Measurements from ENCODE around the gene PTTG1. TPM values are rescaled to one million over a fixed set of nuclear protein-coding genes. Genes with fewer than 3 reads are reported as not detected.

Gene PTTG1
- total RNA-seq, 1 experiment from 2014 or later: 239 TPM

DNA sequence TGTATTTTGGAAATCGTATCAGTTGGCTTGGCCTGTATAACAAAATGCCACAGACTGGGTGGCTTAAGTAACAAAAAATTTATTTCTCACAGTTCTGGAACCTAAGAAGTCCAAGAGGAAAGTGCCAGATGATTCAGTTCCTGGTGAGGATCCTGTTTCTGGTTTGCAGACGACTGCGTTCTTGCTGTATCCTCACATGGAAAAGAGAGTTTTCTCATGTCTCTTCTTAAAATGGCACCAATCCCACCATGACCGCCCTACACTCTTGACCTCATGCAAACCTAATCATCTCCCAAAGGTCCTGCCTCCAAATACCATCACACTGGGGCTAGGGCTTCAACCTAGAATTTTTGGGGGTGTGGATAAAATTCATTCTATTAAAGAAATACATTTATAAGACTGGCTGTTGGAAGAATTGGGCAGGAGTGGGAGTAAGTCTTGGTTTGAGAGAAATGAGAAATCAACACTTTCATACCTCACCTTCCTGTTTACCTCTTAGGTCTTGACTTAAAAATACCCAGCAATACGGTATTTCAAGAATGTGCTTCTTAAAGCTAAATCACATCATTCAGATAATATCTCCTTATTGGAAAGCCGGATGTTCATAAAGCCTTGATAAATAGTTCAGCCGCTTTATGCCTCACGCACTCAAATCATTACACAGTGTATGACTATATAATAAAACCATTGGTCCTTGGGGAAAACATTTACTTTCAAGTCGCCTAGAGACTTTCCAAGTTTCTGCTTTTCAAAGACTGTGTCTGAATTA is 28.7 kb downstream of the PTTG1 start:
- no peak overlapping the region for H3K27ac Mint-ChIP-seq
- H3K4me3 Mint-ChIP-seq: no peak overlapping the region
- H3K27me3 Mint-ChIP-seq (ENCODE audit: low read depth): no peaks in the 10 kb centered on the region; the same call in 1 of the 2 replicates
- no peaks in the 10 kb centered on the region for H3K36me3 Mint-ChIP-seq
- no peak for ATAC-seq
- POLR2A ChIA-PET: no interaction called here
- DNase-seq (ENCODE audit: low spot score): no peak
- CTCF ChIA-PET: no interaction called here
- H3K9me3 Mint-ChIP-seq: peaks cover 18% of the 10 kb centered on the region; the same call in 1 of the 2 replicates
- H3K4me1 Mint-ChIP-seq: no peaks in the 10 kb centered on the region
- TF ChIP-seq NFYB (CRISPR knock-in tag; conservative IDR thresholded peaks at IDR 0.05; ENCODE audit: low read depth) (no peak), FOXK1 (CRISPR knock-in tag; IDR thresholded peaks at IDR 0.05) (no peak), RELA (CRISPR knock-in tag; IDR thresholded peaks at IDR 0.05; ENCODE audit: borderline replicate concordance) (no peak), NR1H2 (CRISPR knock-in tag; IDR thresholded peaks at IDR 0.05) (no peak), JAZF1 (CRISPR knock-in tag; IDR thresholded peaks at IDR 0.05) (no peak), NR3C1 (CRISPR knock-in tag; conservative IDR thresholded peaks at IDR 0.05; ENCODE audit: low read depth) (no peak), ZNF232 (CRISPR knock-in tag; IDR thresholded peaks at IDR 0.05) (no peak), ESRRA (CRISPR knock-in tag; IDR thresholded peaks at IDR 0.05; ENCODE audit: borderline replicate concordance) (no peak), CREM (CRISPR knock-in tag; IDR thresholded peaks at IDR 0.05) (no peak)
- TF ChIP-seq, protein P1, sequence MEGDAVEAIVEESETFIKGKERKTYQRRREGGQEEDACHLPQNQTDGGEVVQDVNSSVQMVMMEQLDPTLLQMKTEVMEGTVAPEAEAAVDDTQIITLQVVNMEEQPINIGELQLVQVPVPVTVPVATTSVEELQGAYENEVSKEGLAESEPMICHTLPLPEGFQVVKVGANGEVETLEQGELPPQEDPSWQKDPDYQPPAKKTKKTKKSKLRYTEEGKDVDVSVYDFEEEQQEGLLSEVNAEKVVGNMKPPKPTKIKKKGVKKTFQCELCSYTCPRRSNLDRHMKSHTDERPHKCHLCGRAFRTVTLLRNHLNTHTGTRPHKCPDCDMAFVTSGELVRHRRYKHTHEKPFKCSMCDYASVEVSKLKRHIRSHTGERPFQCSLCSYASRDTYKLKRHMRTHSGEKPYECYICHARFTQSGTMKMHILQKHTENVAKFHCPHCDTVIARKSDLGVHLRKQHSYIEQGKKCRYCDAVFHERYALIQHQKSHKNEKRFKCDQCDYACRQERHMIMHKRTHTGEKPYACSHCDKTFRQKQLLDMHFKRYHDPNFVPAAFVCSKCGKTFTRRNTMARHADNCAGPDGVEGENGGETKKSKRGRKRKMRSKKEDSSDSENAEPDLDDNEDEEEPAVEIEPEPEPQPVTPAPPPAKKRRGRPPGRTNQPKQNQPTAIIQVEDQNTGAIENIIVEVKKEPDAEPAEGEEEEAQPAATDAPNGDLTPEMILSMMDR (IDR thresholded peaks at IDR 0.05): no peak
- TF ChIP-seq, protein P2, sequence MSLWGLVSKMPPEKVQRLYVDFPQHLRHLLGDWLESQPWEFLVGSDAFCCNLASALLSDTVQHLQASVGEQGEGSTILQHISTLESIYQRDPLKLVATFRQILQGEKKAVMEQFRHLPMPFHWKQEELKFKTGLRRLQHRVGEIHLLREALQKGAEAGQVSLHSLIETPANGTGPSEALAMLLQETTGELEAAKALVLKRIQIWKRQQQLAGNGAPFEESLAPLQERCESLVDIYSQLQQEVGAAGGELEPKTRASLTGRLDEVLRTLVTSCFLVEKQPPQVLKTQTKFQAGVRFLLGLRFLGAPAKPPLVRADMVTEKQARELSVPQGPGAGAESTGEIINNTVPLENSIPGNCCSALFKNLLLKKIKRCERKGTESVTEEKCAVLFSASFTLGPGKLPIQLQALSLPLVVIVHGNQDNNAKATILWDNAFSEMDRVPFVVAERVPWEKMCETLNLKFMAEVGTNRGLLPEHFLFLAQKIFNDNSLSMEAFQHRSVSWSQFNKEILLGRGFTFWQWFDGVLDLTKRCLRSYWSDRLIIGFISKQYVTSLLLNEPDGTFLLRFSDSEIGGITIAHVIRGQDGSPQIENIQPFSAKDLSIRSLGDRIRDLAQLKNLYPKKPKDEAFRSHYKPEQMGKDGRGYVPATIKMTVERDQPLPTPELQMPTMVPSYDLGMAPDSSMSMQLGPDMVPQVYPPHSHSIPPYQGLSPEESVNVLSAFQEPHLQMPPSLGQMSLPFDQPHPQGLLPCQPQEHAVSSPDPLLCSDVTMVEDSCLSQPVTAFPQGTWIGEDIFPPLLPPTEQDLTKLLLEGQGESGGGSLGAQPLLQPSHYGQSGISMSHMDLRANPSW (CRISPR knock-in tag; conservative IDR thresholded peaks at IDR 0.05; ENCODE audit: low read depth): no peak

DNA sequence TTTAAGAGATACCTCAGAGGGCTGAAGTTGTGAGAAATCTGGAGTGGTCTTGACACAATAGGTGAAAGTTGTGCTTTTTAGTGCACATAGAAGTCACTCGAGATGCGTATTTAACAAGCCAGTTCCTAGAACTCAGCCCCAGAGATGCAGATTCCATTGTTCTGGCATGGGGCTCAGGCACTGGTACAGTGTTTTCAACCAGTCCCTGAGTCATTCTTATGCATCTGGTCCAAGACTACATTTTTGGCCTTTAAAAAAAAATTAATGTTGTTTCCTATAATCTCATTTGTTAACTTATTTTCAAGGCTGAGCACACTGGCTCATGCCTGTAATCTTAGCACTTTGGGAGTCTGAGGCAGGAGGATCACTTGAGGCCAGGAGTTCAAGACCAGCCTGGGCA is 29.6 kb downstream of the PTTG1 start:
- peaks cover 18% of the 10 kb centered on the region; the same call in 1 of the 2 replicates for H3K9me3 Mint-ChIP-seq
- CTCF ChIA-PET: interaction anchor here (3.5 kb wide), 1 partner anchor 12 kb away, joined by 18 read pairs; no protein-coding TSS in a partner anchor
- TF ChIP-seq GTF2I (CRISPR knock-in tag; conservative IDR thresholded peaks at IDR 0.05): no peak
- no peak for TF ChIP-seq GABPB1 (CRISPR knock-in tag; IDR thresholded peaks at IDR 0.05)
- TF ChIP-seq, protein P2 (CRISPR knock-in tag; conservative IDR thresholded peaks at IDR 0.05; ENCODE audit: low read depth): no peak
- no peak for TF ChIP-seq NFYB (CRISPR knock-in tag; conservative IDR thresholded peaks at IDR 0.05; ENCODE audit: low read depth)
- no peak for TF ChIP-seq RORB (CRISPR knock-in tag; IDR thresholded peaks at IDR 0.05)
- TF ChIP-seq, protein P3, sequence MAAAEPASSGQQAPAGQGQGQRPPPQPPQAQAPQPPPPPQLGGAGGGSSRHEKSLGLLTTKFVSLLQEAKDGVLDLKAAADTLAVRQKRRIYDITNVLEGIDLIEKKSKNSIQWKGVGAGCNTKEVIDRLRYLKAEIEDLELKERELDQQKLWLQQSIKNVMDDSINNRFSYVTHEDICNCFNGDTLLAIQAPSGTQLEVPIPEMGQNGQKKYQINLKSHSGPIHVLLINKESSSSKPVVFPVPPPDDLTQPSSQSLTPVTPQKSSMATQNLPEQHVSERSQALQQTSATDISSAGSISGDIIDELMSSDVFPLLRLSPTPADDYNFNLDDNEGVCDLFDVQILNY (CRISPR knock-in tag; IDR thresholded peaks at IDR 0.05): no peak
- no peak for TF ChIP-seq GRHL2 (CRISPR knock-in tag; IDR thresholded peaks at IDR 0.05; ENCODE audit: insufficient replicate concordance, severe bottlenecking)
- no peak for TF ChIP-seq AR (CRISPR knock-in tag; IDR thresholded peaks at IDR 0.05)
- TF ChIP-seq USF1 (CRISPR knock-in tag; IDR thresholded peaks at IDR 0.05): no peak
- TF ChIP-seq ZNF423 (CRISPR knock-in tag; IDR thresholded peaks at IDR 0.05): no peak
- TF ChIP-seq PRRX2 (CRISPR knock-in tag; IDR thresholded peaks at IDR 0.05): no peak
- no peak for TF ChIP-seq NFATC4 (CRISPR knock-in tag; IDR thresholded peaks at IDR 0.05)
- TF ChIP-seq ELF4 (CRISPR knock-in tag; IDR thresholded peaks at IDR 0.05; ENCODE audit: low read depth): no peak
- no peak for TF ChIP-seq NFE2L1 (CRISPR knock-in tag; IDR thresholded peaks at IDR 0.05)
- no peak for TF ChIP-seq ZNF219 (CRISPR knock-in tag; IDR thresholded peaks at IDR 0.05; ENCODE audit: borderline replicate concordance)

More for the DNA sequence above, 29.6 kb downstream of the PTTG1 start:
- DNase-seq (ENCODE audit: low spot score) (no peak), ATAC-seq (no peak)
- Mint-ChIP-seq H3K27me3 (ENCODE audit: low read depth) (no peaks in the 10 kb centered on the region; the same call in 1 of the 2 replicates), H3K4me3 (no peak overlapping the region), H3K4me1 (no peaks in the 10 kb centered on the region), H3K27ac (no peak overlapping the region), H3K36me3 (no peaks in the 10 kb centered on the region)
- POLR2A ChIA-PET: no interaction called here

Measured in WTC11 (cell line).